GM21381 (cell line): ENCODE data around the gene OOSP4A.

Experiments used
- ATAC-seq: cut with Tn5 transposase; IDR thresholded peaks from one replicate; pipeline ENCODE4 v1.9.1; 2021; ENCODE audit warnings: mild to moderate bottlenecking, moderate library complexity; ENCODE audit not compliant: unreplicated experiment

The OOSP4A gene

DNA sequence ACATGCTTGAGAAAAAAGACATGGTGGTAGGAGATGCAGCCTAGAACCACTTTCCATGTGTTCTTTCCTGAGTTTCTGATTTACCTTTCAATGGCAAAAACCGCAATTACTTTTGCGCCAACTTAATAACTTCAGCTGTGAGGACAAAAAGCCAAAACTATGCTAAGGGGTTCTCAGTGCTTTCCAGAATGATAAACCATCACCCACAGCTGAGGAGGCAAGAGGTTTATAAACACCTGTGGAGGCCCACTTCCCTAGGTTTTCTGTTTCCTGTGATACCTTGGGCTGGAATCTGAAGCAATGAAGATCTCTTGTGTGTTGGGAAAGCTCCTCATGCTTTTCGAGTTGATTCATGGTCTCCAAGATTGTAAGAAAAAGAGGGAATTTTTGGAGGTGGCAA, at the start of gene OOSP4A:
Gene OOSP4A (plus strand): TSS at position 301 of the 400 bp plus-strand sequence. CDS start 0 bp downstream, at position 301.
- no peak for ATAC-seq

DNA sequence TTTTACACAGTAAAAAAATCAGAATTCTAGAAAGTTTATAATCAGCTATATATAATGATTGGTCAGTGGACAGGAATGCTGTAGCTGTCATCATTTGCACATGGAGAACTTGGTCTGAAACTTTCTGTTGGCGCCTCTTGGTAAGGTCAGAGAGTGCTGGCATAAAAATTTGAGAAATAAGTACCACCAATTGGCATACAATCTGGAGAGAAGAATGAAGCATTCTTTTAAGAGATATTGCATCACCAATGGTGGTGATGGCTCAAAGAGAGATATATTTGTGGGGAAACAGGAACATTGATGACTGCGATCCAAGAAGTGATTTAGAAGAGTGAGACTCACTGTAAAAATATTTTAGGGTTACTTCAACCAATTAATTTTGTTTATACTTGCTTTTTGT, 45.4 kb upstream of the OOSP4A start:
- no peak for ATAC-seq

DNA sequence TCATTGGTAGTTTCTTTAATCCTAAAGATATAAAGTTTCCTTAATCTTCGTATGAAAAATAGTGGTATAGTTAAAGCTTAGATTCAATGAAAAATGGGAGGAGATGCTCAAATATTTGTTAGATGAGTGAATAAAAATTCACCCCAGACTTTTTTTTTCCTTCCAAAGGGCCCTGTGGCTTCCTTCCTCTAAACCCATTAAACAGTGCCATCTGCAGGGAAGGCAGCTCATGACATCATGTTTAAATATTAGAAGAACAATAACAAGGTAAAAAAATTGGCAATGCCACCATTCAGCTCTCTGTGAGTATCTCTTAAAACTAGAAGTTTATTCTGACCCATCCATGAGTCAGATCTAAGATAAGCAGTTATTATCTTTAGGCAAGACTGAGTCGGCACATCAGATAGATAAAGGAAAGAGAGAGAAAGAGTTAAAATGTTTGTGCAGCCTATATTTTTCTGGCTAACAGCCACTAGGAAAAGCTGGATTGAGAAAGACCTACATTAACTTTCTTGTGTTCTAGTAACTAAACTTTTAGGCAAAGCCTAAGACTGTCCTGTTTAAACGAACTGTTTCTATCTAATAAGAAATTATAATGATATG, 44.7 kb upstream of the OOSP4A start:
- ATAC-seq, result no peak

DNA sequence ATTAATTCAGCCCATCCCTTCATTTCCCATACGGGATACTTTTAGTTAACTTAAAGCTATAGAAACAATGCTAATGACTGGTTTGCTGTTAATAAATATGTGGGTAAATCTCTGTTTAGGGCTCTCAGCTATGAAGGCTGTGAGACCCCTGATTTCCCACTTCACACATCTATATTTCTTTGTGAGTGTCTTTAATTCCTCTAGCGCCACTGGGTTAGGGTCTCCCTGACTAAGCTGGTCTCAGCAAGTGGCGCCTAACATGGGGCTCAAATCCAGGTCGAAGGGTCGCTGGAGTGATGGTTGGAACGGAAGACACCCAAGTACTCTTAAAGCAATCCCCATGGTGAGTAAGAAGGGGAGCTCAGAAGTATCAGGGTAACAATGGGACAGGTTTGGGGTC, 40.0 kb upstream of the OOSP4A start:
- no peak for ATAC-seq

DNA sequence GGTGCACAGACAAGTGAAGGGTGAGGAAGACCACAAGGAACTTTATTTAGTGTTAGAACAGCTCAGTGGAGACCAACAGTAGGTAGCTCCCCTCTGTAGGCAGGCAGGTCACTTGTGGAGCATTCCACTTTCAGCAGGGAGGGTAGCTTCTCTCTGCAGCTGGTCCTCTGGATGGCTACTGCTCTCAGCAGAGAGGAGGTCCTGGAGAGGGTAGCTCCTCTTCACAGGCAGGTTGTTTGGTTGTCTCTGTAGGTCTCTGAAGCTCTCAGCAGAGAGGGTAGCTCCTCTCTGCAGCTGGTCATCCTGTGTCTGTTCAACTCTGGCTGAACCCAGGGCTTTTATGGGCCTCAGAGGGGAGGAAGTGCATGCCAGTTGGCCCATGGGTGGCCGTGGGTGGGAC, 32.1 kb upstream of the OOSP4A start:
- no peak for ATAC-seq

DNA sequence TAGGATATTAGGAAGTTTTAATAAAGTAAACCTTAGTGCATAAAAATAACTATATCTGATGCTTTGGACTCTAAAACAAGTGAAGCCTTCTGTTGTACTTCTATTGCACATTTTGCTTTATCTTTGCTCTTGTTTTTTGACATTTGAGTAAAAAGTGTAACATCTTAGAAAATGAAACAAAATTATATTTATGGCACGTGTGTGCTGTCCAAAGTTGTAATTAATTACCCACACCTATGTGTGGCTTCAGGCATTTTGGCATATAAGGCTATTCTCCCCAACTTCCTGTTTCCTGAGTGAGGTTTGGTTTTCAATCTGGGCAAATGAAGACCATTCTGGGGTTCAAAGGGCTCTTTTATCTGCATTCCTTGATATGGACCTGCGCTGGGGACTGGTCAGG, 25.7 kb upstream of the OOSP4A start, which contains the start of gene OOSP1:
Gene OOSP1 (plus strand): TSS at position 301 of the 400 bp plus-strand sequence. CDS start 23 bp downstream, at position 324.
- no peak for ATAC-seq

DNA sequence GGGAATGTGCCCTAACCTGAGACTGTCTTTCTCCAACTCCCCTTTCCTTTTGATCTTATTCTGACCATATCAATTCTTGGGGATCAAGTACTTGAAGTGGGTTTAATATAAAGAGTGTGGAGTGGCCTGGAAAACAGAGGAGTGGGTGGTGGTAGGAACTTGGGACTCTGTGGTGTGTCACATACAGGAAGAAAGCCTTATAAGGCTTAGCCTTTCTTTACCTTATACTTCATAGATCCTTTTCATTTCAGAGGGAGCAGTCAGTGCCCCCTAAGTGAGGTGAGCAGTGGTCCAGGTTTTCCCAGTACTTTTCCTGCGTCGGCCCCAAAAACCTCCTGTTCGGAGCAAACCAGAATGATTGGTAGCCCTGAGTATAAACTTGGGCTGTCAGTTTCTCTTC, 25.1 kb upstream of the OOSP4A start:
- ATAC-seq, result no peak

DNA sequence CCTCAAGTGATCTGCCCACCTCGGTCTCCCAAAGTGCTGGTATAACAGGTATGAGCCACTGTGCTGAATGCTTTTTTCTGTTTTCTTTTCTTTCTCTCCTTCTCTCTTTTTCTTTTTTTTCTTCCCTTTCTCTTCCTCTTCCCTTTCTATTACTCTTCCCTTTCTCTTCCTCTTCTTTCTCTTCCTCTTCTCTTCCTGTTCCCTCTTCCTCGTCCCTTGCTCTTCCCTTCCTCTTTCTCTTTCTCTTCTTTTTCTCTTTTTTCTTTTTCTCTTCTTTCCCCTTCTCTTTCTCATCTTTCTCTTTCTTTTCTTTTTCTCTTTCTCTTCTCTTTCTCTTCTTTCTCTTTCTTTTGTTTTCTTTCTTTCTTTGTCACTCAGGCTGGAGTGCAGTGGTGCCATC, 24.4 kb upstream of the OOSP4A start:
- ATAC-seq, result no peak

DNA sequence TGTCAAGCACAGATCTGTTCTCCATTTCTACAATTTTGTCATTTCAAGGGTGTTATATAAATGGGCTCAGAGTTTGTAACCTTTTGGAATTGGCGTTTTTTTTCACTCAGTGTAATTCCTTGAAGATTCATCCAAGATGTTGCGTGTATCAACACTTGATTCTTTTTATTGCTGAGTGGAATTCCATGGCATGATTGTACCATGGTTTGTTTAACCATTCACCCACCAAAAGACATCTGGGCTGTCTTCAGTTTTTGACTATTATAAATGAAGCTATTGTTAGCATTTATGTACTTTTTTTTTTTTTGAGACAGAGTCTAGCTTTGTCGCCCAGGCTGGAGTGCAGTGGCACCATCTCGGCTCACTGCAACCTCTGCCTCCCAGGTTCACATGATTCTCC, 22.7 kb upstream of the OOSP4A start:
- no peak for ATAC-seq

DNA sequence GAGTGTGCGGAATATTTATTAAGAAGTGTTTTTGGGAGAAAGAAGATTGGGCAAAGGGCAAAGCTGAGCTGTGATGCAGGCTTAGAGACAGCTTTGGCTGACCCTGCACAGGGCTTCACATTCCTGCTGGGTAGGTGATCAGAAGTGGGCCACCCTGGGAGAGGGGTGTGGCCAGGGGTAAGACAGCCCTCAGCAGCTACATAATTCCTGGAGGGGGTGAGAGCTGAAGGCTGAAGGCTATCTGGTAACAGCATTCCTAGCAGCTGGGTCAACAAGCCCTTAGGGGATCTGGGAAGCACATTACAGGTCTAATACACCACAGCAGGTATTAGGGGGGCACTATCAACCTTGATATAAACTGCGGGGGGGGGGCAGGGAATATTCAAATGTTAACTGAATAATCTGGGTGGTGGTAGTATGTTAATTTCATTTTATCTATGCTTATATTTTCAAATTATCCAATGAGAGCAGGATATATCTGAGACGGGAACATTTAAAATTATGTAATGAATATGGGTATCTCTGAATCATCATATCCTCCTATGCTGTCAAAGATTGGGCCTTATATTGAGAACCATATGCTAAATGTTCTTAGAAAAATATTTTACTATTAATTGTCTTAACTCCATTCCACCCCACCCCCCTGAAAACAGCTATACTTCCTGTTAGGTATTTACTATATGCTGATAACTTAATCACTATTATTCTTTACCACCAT, 19.7 kb upstream of the OOSP4A start:
- no peak for ATAC-seq

DNA sequence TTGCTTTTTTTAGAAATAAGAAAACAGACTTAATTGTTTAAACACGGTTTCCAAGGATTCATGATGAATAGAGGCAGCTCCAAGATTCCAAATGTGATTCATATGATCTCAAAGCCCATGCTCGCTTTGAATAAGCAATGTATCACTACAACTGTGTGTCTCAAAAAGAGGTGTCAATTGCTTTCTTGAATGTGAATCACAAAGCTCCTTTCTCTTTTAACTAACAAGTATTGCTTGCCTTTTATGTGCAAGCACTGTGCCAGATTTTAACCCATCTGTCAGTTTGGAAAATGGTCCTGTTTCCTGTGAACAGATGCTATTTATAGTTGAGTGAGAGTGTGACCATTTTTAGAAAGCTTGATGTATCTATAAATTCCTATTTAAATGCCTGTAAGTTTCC, 19.1 kb upstream of the OOSP4A start:
- no peak for ATAC-seq

DNA sequence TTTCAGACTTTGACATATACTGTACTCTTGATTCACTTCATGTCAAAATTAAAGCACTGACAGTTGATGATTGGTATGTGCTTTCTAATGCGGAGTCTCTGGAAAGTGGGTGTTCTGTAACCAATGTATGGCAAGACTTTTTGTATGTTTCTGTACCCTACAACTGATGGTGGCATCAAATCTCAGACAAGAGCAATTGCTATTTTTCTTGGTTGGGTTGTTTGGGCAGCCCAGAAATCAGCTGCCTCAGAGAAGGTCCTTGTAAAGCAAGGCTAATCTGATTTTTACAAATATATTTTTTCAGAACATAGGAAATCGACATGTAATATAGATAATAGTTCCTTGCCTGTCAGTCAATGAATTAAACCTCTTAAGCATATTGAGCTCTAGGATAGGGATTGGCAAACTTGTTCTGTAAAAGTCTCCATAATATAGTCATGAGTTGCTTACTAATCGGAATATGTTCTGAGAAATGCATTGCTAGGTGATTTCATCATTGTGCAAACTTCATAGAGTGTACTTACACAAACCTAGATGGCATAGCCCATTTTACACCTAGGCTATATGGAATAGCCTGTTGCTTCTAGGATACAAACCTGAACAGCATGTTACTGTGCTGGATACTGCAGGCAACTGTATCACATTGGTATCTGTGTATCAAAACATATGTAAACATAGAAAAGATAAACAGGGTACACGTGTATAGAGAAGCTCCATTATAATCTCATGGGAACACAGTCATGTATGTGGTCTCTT, 10.2 kb upstream of the OOSP4A start:
- no peak for ATAC-seq

DNA sequence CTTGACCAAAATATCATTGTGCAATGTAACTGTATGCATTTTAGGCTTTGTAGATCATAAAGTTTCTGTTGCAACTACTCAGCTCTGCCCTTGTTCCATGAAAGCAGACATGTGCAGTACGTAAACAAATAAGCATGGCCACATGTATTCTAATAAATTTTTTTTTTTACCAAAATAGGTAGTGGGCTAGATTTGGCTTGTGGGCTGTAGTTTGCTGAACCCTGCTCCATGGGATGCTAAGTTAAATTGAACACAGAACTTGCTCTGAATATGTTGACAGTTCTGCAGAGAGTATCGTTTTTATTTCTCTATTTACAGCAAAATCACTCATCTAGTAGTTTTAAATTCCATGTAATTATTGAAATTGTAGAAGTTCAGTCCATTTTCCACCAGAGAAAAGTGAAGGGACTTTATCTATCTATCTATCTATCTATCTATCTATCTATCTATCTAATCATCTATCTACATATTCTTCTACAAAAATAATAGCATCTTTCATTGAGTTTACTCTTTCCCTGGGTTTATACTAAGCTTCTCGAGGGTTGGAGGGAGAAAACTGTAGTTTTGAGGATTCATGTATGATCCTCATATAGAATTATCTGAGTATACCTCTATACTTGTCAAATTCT, 9.5 kb upstream of the OOSP4A start:
- no peak for ATAC-seq

DNA sequence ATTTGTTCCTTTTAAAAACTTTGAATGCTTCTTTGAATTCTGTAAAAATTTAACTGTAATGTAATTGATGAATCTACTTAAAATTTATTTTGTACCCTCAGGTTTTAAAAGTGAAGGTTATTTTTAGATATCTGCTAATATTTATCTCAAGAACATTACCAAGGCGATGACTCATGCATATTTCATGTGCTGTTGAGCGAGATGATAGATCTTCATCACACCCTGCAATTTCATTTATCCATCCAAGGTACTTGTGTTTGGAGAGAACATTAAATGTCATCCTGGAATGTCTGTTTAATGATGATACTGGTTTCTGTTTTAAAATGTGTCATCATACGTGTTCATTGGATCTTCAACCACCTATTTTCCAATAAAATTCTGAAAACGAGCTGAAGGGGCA, 6.7 kb upstream of the OOSP4A start:
- ATAC-seq, result no peak

DNA sequence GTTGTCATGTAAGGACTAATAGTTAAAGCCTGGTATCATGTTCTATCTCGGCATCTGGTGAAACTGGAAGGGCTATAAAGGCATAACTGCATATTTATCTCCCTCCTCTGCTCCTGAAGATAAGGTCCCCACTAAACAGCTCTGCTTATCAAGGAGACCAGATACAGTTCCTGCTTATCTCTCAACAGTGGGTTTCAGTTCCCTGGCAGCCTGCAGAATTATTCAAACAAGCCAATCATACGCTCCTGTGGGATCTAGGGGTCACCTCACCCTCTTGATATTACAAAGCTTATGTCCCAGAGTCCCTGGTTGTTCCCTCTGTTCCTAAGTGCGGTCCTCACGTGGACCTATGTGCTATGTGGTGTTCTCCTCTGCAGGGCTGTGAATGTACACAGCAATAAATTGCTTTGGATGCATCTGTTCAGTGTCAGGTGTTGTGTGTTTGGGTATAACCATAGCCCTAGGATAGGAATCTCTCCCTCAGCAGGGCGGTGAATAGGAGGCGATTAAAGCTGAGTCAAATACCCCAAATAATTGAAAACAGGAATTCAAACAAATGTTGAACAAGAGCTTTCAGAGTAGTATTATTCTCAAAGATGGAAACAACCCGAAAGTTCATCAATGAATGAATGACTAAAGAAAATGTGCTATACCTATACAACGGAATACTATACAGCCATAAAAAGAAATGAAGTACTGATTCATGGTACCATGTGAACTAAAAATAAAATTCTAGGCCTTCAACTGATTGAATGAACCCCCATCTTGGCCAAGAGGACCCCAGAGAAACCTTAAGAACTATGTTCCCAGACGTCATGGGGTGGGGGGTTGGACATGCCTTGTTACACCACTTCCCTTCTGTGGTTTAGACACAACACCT, 3.1 kb upstream of the OOSP4A start:
- no peak for ATAC-seq

DNA sequence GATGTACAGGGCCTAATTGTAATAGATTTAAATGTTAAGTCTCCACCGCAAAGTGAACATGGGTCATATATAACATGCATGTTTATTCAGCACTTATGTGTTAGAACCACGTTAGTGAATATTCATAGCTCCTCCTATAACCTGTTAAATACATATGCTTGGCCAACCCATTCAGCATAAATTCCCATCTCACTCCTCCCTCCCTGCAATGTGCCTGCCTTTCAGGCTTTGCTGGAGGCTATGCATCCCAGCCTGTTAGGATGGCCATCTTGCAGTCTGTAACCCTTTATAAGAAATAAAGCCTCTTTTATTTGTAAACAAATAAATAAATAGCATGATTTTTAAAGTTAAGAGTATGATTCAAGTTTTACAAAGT, 1.7 kb upstream of the OOSP4A start:
- no peak for ATAC-seq

DNA sequence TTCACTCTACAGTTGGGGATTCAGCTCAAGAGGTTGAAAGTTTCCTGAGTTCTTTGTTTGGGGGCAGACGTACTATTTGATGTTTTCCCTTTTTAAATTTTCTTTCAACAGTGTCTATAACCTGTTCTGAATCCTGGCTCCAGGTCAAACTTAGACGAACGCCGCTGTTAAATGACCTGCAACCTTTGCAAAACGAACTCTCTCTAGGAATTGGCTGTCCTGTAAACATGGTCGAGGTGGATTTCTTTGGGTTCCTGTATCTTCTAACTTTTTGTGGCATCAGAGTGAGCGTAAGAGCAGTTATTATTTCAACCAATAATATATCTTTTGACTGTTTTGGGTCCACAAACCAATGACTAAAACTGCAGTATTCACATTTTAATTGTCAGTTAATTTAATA, 1.6 kb downstream of the OOSP4A start:
- no peak for ATAC-seq

DNA sequence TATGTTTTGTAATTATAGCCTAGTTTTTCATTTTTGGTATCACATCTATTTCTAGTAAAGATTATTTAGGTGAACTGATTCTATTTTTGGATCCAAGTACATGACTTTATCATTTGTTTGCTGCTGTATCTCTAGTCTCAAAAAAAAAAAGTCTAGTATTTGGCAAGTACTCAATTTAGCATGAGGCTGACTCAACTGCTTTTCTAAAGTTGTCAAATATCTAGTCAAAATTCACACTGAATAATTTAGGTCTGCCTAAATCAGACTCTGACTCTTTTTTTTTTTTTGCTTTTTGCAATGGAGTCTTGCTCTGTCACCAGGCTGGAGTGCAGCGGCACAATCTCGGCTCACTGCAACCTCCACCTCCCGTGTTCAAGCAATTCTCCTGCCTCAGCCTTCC, 2.4 kb downstream of the OOSP4A start:
- no peak for ATAC-seq

DNA sequence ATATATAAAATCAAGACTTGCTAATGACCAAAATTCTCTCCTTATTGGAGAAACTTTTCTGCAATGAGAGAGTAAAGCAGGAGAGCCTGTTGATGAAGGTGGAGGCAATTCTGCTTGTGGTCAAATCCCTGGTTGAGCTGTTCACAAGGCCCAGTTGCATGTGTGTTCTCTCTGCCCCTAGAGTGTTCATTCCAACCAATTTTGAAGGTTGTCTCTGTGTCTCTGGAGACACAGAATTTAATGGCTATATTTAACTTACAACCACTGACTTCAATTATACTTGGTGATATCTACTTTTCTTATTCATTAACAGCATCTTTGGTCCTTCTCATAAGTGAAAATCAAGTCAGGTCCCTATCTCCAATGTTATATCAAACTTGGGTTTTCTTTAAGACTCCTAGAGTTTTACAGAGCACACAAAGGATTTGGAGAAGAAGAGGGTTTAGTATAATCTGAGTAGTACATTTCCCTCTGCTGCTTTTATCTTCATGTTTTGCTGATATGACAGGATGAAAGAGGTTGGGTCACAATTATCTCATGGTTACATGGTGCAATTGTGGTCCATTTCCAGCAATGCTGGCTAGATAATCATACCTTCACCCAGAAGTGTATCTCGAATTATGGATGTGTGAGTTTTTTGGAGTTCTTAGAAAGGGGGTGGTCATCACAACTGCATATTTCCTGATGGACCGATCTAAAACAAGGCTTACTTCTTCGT, 4.0 kb downstream of the OOSP4A start:
- ATAC-seq, result no peak

DNA sequence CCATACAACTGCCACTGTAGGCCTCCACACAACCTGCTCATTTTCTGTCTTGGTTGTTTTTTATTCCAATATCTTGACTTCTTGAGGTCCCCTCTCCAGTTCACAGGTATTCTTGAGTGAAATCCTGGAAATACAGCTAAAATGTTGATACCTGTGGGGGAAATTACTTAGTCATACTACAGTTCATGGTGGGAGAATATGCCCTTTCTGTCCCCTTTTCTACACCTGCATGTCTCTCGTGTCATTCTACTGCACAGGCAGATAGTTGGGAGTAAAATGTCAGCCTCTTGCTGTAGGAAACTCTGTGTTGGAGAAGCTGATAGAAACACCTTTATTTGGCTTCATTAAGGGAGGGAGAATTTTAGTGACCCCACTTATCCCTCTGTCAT, 4.6 kb downstream of the OOSP4A start:
- no peak for ATAC-seq
